Activated CD8-positive, alpha-beta memory T cell treated with anti-CD3 and anti-CD28 coated beads, Interleukin-2, amount 50 U/mL, for 48 hours (primary cell): ENCODE measurements around the gene NDUFV3.
"Not testable (repeated sequence)": the region's sequence is repeated elsewhere in the genome, so short reads cannot be mapped to it uniquely, and the experiment has no call there.

Source experiments
- DNase-seq: peaks from one replicate; pipeline ENCODE4 v3.0.0-alpha.2; 2020

Gene NDUFV3

GRCh38 chr21:42937034-42937940 lies 44.2 kb downstream of the NDUFV3 start:
- DNase-seq = not testable (repeated sequence)

DNA sequence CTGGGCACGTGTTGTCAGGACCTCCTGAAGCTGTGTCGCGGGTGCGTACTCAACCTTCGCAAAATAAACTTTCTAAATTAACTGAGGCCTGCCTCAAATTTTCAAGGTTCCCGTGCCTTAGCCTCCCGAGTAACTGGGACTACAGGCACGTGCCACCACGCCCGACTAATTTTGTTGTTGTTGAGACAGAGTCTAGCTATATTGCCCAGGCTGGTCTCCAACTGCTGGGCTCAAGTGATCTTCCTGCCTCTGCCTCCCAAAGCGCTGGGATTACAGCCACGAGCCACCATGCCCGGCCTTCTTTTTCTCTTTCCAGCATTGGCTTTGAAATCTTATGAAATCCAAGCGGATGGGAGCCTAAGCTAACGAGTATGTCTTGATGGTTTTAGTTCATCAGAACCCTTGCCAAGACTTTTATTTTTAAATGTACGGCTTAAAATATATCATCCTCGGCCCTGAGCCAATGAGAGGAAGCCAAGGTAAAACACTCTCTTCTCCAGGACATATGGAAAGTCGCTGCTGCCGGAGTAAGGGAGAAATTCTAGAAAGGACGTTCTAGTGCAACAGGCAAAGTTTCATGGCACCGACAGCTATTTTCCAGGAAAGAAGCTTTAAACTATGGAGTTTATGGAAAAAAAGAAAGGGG lies 45.0 kb downstream of the NDUFV3 start:
- DNase-seq = no peak

- DNase-seq = not testable (repeated sequence)
Observed at GRCh38 chr21:42938606-42938995, 45.5 kb downstream of the NDUFV3 start.

GRCh38 chr21:42939582-42940413 lies 46.7 kb downstream of the NDUFV3 start:
- no peak for DNase-seq

DNA sequence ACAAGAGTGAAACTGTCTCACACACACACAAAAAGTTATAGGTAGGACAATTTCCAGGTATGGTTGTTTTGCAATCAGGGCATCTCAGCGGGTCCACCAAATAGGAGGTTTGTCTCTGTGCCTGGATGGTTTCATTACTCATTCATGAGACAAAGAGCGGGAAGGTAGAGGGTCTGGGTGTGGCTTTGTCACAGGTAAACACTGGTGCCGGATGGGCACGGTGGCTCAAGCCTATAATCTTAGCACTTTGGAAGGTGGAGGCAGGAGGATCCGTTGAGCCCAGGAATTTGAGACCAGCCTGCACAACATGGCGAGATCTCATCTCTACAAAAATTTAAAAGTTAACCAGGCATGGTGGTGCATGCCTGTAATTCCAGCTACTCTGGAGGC lies 48.6 kb downstream of the NDUFV3 start:
- no peak for DNase-seq

DNA sequence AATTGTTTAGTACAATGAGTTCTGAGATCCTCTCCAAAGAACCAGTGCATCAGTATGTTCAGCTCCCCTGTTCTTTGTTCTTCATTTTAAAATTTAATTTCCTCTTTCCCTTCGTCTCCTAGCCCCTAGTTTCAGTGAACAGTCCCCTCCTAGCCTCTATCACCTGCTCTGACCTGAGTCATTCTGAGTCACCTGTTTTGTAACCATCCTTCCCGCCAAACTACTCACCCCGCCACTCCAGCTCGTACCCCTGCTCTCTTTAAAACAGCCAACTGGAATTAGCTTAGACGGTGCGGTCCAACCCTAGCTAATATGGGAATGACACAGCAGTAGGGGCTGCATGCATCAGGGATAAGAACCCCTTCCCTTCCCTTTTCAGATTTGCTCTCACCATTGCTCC lies 49.1 kb downstream of the NDUFV3 start:
- no peak for DNase-seq

DNA sequence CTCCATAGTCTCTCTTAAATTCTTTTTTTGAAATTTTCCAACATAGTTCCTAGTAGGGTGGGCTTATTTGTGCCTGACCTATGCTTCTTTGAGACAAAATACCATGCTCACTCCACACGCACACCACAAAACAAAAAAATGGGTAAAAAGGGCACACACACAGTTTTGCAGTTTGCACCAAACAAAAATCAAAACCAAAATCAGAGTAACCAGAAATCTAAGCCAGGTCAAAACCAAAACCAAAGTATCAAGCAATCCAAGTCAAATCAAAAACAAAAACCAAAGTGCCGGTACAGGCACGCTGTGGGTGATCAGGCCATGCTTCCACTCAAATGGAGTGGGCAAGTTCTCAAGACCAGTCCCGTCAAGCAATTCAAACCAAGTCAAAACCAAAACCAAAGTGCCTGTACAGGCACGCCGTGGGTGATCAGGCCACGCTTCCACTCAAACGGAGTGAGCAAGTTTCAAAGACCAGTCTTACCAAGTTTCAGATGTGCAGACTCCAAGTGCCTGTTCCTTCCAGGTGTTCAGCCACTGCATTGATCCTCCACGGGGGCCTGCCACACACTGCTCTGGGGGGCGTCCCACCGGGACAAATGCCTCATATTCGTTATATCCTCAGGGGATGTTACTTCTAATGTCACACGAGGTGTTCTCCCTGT lies 56.1 kb downstream of the NDUFV3 start:
- DNase-seq = not testable (repeated sequence)

- not testable (repeated sequence) for DNase-seq
Observed at GRCh38 chr21:42951193-42951592, 58.1 kb downstream of the NDUFV3 start.

GRCh38 chr21:42956824-42957630 lies 63.9 kb downstream of the NDUFV3 start:
- DNase-seq = no peak

DNA sequence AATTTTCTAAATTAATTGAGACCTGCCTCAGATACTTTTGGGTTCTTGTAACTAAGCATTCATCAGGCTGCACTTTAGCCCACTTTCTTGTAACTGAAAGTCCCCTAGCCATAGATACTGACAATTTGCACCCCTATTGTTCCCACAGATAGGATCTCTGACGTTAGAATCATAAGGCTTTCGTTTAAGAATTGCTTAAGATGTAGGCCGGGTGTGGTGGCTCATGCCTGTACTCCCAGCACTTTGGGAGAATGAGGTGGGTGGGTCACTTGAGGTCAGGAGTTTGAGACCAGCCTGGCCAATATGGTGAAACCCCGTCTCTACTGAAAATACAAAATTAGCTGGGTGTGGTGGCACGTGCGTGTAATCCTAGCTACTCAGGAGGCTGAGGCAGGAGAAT lies 65.0 kb downstream of the NDUFV3 start:
- DNase-seq = not testable (repeated sequence)

GRCh38 chr21:42959728-42960127 lies 66.6 kb downstream of the NDUFV3 start:
- DNase-seq = no peak

- no peak for DNase-seq
Observed at GRCh38 chr21:42962380-42963007, 69.4 kb downstream of the NDUFV3 start.
